Keratinocyte (primary cell): Measurements from ENCODE around the gene SEC24C. TPM values are rescaled to one million over a fixed set of nuclear protein-coding genes. Genes with fewer than 3 reads are reported as not detected.
"Not testable (repeated sequence)": the region's sequence is repeated elsewhere in the genome, so short reads cannot be mapped to it uniquely, and the experiment has no call there.

Source experiments
- DNase-seq: peaks from one replicate; pipeline ENCODE4 v3.0.0-alpha.2; 2011; ENCODE audit warnings: low read depth, missing footprints, low spot score
- FAIRE-seq: peaks from 2 replicates; lab custom pipeline; 2011; peaks lifted over from hg19 to GRCh38; lab: Jason Lieb, UNC
- H2AFZ ChIP-seq: 2 replicates; pipeline ENCODE4 v1.6.0; 2012; ENCODE audit warnings: low read length, control low read depth, inconsistent platforms; ENCODE audit not compliant: control insufficient read depth
- H3K27ac ChIP-seq: 2 replicates; pipeline ENCODE4 v1.5.1; 2011; ENCODE audit warnings: low read length; ENCODE audit not compliant: control insufficient read depth, insufficient read depth
- H3K27me3 ChIP-seq: 3 replicates; pipeline ENCODE4 v1.6.0; 2011; ENCODE audit warnings: low read length; ENCODE audit not compliant: control insufficient read depth, insufficient read depth; ENCODE audit errors: extremely low read depth
- H3K36me3 ChIP-seq, 2 experiments: 2 replicates in 1 of 2; 3 replicates in 1 of 2; pipeline ENCODE4 v1.5.1; 2011; ENCODE audit warnings: low read length in 2 of 2, mild to moderate bottlenecking in 1 of 2; ENCODE audit not compliant: control insufficient read depth in 2 of 2, insufficient read depth in 2 of 2; ENCODE audit errors: extremely low read depth in 1 of 2
- H3K4me1 ChIP-seq: 3 replicates; pipeline ENCODE4 v1.5.1; 2011; ENCODE audit warnings: low read length; ENCODE audit not compliant: control insufficient read depth, insufficient read depth; ENCODE audit errors: extremely low read depth
- H3K4me2 ChIP-seq: 3 replicates; pipeline ENCODE4 v1.6.0; 2011; ENCODE audit warnings: low read depth, low read length; ENCODE audit not compliant: control insufficient read depth, insufficient read depth; ENCODE audit errors: extremely low read depth
- H3K4me3 ChIP-seq, 3 experiments: fragments of 200-600 bp in 1 of 3; sonication (generic) in 1 of 3; 2 replicates in 2 of 3; 3 replicates in 1 of 3; pipeline ENCODE4 v1.5.1; 2011 to 2016; ENCODE audit warnings: low read length in 3 of 3, mild to moderate bottlenecking in 3 of 3, control low read depth in 2 of 3, inconsistent platforms in 1 of 3, low read depth in 1 of 3, mixed read lengths in 1 of 3, mixed run types in 1 of 3, moderate library complexity in 1 of 3; ENCODE audit not compliant: control insufficient read depth in 2 of 3, insufficient read depth in 2 of 3; ENCODE audit errors: extremely low read depth in 1 of 3
- H3K79me2 ChIP-seq: 2 replicates; pipeline ENCODE4 v1.6.0; 2012; ENCODE audit warnings: low read length; ENCODE audit not compliant: control insufficient read depth, insufficient read depth
- H3K9ac ChIP-seq: 3 replicates; pipeline ENCODE4 v1.6.0; 2011; ENCODE audit warnings: low read length; ENCODE audit not compliant: control insufficient read depth, insufficient read depth; ENCODE audit errors: extremely low read depth
- H3K9me1 ChIP-seq: 3 replicates; pipeline ENCODE4 v1.6.0; 2011; ENCODE audit warnings: low read length; ENCODE audit not compliant: control insufficient read depth, insufficient read depth; ENCODE audit errors: extremely low read depth
- H3K9me3 ChIP-seq: 2 replicates; pipeline ENCODE4 v1.5.1; 2012; ENCODE audit warnings: low read depth, low read length; ENCODE audit not compliant: control insufficient read depth
- H4K20me1 ChIP-seq: 3 replicates; pipeline ENCODE4 v1.6.0; 2011; ENCODE audit warnings: low read length; ENCODE audit not compliant: control insufficient read depth, insufficient read depth; ENCODE audit errors: extremely low read depth
- EZH2 ChIP-seq: IDR thresholded peaks from one replicate; pipeline ENCODE4 v1.6.1; 2012; ENCODE audit warnings: inconsistent platforms, mild to moderate bottlenecking, low read length, moderate library complexity
- dilution Hi-C: fragments of 300-500 bp; cut with MboI; formaldehyde crosslinking; loops from one replicate; pipeline ENCODE4 v1.7.0; 2020; ENCODE audit warnings: low sequenced_read_pairs; ENCODE audit not compliant: extremely low pct_ligation_motif_present
- polyA plus RNA-seq, 5 experiments: library from polyadenylated mRNA; depleted of rRNA in 3 of 5; stranded (reverse) in 3 of 5; stranded (forward) in 1 of 5; unstranded in 1 of 5; fragments of >200 nt; gene quantifications; 1 replicate in 1 of 5; 2 replicates in 3 of 5; 3 replicates in 1 of 5; pipeline versions ENCODE4 v1.2.1 to v1.2.3, GENCODE V29; 2011 to 2012; ENCODE audit warnings: missing spikeins in 2 of 5, low read depth in 1 of 5, low replicate concordance in 1 of 5
- TF ChIP-seq, protein P1 (sequence below), 3 experiments: IDR thresholded peaks in 1 of 3; conservative IDR thresholded peaks in 1 of 3; optimal IDR thresholded peaks in 1 of 3; 2 replicates in 2 of 3; 3 replicates in 1 of 3; pipeline versions ENCODE3 to v1.5.1; 2011; ENCODE audit warnings: low read length in 3 of 3, mild to moderate bottlenecking in 3 of 3, moderate library complexity in 2 of 3, control low read depth in 1 of 3, inconsistent platforms in 1 of 3; ENCODE audit not compliant: insufficient read depth in 2 of 3; ENCODE audit errors: extremely low read depth in 1 of 3

Gene SEC24C
- polyA plus RNA-seq, 1 donor (not counting 4 experiments of a cell fraction or from before 2014, with no cell fraction given) = 65.3 TPM

DNA sequence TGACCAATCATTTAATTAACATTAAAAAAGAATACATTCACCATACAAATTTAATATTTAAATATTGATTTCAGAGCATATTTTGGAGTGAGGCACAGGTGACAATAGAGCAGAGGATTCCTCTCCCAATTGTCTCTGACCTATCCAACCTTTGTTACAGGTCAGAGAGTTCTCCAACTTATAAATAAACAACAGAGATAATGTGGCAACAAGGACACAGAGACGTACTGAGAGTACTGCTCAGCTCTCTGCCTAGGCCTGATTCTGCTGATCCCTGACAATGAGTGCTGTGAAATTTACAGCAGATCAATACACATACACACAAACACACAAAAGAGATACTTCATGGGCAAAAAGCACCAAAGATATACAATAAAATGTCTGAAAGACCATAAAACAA, 27.9 kb upstream of the SEC24C start:
- DNase-seq (no peak), FAIRE-seq (no peak)
- no peak overlapping the region for H3K27ac ChIP-seq
- no peaks in the 10 kb centered on the region for H3K4me1 ChIP-seq
- H3K27me3 ChIP-seq = no peaks in the 10 kb centered on the region
- no peak for TF ChIP-seq EZH2
- TF ChIP-seq, protein P1, sequence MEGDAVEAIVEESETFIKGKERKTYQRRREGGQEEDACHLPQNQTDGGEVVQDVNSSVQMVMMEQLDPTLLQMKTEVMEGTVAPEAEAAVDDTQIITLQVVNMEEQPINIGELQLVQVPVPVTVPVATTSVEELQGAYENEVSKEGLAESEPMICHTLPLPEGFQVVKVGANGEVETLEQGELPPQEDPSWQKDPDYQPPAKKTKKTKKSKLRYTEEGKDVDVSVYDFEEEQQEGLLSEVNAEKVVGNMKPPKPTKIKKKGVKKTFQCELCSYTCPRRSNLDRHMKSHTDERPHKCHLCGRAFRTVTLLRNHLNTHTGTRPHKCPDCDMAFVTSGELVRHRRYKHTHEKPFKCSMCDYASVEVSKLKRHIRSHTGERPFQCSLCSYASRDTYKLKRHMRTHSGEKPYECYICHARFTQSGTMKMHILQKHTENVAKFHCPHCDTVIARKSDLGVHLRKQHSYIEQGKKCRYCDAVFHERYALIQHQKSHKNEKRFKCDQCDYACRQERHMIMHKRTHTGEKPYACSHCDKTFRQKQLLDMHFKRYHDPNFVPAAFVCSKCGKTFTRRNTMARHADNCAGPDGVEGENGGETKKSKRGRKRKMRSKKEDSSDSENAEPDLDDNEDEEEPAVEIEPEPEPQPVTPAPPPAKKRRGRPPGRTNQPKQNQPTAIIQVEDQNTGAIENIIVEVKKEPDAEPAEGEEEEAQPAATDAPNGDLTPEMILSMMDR (optimal IDR thresholded peaks at IDR 0.05 in 1 of 3, IDR thresholded peaks at IDR 0.05 in 1 of 3, conservative IDR thresholded peaks at IDR 0.05 in 1 of 3; ENCODE audit: extremely low read depth in 1 of 3, insufficient read depth in 2 of 3, low read length in 3 of 3) = no peak
- no peak overlapping the region for H3K4me3 ChIP-seq
- H3K36me3 ChIP-seq = peaks cover 9 to 16% of the 10 kb centered on the region in 2 experiments
- H3K4me2 ChIP-seq = no peak overlapping the region
- no peak overlapping the region for H2AFZ ChIP-seq
- no peak overlapping the region for H3K9ac ChIP-seq
- H3K9me3 ChIP-seq = no peaks in the 10 kb centered on the region
- no peaks in the 10 kb centered on the region for H3K9me1 ChIP-seq
- no peaks in the 10 kb centered on the region for H4K20me1 ChIP-seq
- no peaks in the 10 kb centered on the region for H3K79me2 ChIP-seq
- dilution Hi-C loops = no loop called here

DNA sequence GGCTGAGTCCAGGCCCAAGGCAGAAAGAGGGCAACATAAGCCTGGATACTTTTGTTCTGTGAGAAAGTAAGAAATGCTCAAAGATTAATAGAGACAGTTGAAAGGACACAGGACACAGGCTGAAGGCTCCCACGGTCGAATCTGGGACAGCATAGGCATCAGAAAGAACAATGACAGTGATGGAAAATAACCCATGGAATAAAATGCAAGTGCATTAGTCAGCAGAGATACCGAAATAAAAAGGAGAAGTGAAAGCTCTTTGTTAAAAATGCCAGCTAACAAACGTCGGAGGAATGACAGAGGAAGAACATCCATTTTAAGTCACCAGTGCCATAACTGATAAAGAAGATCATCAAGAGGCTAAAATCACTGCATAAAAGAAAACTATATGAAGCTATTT, 26.6 kb upstream of the SEC24C start:
- DNase-seq (no peak), FAIRE-seq (no peak)
- no peaks in the 10 kb centered on the region for H3K27me3 ChIP-seq
- no peak overlapping the region for H2AFZ ChIP-seq
- H3K9me3 ChIP-seq = no peaks in the 10 kb centered on the region
- dilution Hi-C loops = no loop called here
- H3K9ac ChIP-seq = no peak overlapping the region
- no peak for TF ChIP-seq EZH2
- TF ChIP-seq, protein P1 (optimal IDR thresholded peaks at IDR 0.05 in 1 of 3, IDR thresholded peaks at IDR 0.05 in 1 of 3, conservative IDR thresholded peaks at IDR 0.05 in 1 of 3; ENCODE audit: extremely low read depth in 1 of 3, insufficient read depth in 2 of 3, low read length in 3 of 3) = no peak
- no peaks in the 10 kb centered on the region for H3K9me1 ChIP-seq
- H3K4me3 ChIP-seq = no peak overlapping the region
- H3K79me2 ChIP-seq = no peaks in the 10 kb centered on the region
- H3K36me3 ChIP-seq = peaks cover 9 to 21% of the 10 kb centered on the region in 2 experiments
- H3K4me1 ChIP-seq = no peaks in the 10 kb centered on the region
- no peak overlapping the region for H3K27ac ChIP-seq
- no peak overlapping the region for H3K4me2 ChIP-seq
- H4K20me1 ChIP-seq = no peaks in the 10 kb centered on the region

DNA sequence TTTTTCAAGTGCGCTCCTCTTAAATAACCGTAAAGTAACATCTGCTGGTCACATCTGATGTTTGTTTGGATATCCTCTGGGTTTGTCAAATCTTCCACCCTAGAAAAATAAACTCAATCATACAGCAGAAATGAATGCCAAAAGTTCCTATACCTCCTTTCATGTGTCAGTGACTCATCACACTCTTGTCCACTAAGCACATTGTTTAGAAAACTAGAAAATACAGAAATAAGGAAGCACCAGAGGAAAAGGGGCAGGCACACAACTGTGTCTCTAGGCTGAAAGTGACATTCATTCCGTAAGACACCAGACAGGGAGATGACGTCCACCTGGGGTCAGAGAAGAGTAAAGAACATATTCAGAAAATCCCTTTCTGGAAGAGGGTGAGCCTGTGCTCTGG, 23.6 kb upstream of the SEC24C start:
- H3K79me2 ChIP-seq, H3K9ac ChIP-seq, FAIRE-seq, H3K9me1 ChIP-seq, H3K27me3 ChIP-seq, dilution Hi-C loops, H4K20me1 ChIP-seq, H3K4me1 ChIP-seq, H3K4me3 ChIP-seq, H3K4me2 ChIP-seq, H3K27ac ChIP-seq, H3K9me3 ChIP-seq, H2AFZ ChIP-seq, DNase-seq: not testable (repeated sequence)
- H3K36me3 ChIP-seq = peaks cover 11 to 27% of the 10 kb centered on the region in 2 experiments
